T47D (cell line): Measurements from ENCODE around the gene CRISPLD2.
A peak's percentile ranks its signal among the peaks of the same experiment; 100 is the strongest.

Source experiments
- DNase-seq, 2 experiments: peaks; one replicate each; pipeline versions ENCODE4 v3.0.0 to v3.0.0-alpha.2; 2011 to 2012; ENCODE audit warnings: low read depth in 1 of 2, low spot score in 1 of 2
- JUND ChIP-seq: IDR thresholded peaks from 2 replicates; pipeline ENCODE4 v1.6.1; 2012; ENCODE audit warnings: low read depth
- in situ Hi-C: cut with HindIII; loops from 2 replicates; pipeline ENCODE4 v1.10.0; 2016; ENCODE audit warnings: low sequenced_read_pairs, low pct_unique_long_range_greater_than_20kb

The CRISPLD2 gene, protein sequence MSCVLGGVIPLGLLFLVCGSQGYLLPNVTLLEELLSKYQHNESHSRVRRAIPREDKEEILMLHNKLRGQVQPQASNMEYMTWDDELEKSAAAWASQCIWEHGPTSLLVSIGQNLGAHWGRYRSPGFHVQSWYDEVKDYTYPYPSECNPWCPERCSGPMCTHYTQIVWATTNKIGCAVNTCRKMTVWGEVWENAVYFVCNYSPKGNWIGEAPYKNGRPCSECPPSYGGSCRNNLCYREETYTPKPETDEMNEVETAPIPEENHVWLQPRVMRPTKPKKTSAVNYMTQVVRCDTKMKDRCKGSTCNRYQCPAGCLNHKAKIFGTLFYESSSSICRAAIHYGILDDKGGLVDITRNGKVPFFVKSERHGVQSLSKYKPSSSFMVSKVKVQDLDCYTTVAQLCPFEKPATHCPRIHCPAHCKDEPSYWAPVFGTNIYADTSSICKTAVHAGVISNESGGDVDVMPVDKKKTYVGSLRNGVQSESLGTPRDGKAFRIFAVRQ

GRCh38 chr16:84819644-84820304, at the start of gene CRISPLD2:
TSS of gene CRISPLD2 (plus strand) at chr16:84819985. CDS start at chr16:84838496, 18,511 bp downstream.
- in situ Hi-C loops: no loop called here
- peak; percentile 96 to 97 for DNase-seq
- no peak for TF ChIP-seq JUND

DNA sequence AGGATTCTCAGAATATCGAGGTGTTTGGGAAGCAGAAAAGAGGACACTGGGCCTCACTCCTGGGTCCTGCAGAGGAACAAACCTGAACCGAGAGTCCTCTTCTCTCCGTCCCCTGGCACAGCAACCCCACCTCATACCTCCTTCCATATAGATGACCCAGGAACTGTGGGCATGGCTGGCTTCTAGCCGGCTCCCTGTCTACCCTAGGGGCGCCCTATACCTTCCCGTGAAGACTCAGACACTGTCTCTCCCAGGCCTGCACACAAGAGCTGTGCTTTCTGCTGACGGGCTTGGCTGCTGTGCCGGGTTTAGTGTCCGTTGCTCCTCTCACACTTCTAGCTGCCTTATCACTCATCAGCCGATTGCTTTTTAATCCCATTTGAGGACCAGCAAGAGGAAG, 46.5 kb upstream of the CRISPLD2 start:
- in situ Hi-C loops: no loop called here
- DNase-seq: no peak
- TF ChIP-seq JUND: no peak

GRCh38 chr16:84774810-84775209, 45.0 kb upstream of the CRISPLD2 start:
- no peak for DNase-seq
- in situ Hi-C loops: no loop called here
- TF ChIP-seq JUND: no peak

- no peak for TF ChIP-seq JUND
- in situ Hi-C loops: no loop called here
- no peak for DNase-seq
Observed at GRCh38 chr16:84775262-84775810, 44.4 kb upstream of the CRISPLD2 start.

GRCh38 chr16:84777435-84777834, 42.4 kb upstream of the CRISPLD2 start:
- in situ Hi-C loops: no loop called here
- TF ChIP-seq JUND: no peak
- DNase-seq: no peak

GRCh38 chr16:84778720-84779119, 41.1 kb upstream of the CRISPLD2 start:
- no peak for TF ChIP-seq JUND
- DNase-seq: no peak
- in situ Hi-C loops: no loop called here

GRCh38 chr16:84780063-84780462, 39.7 kb upstream of the CRISPLD2 start:
- no peak for DNase-seq
- TF ChIP-seq JUND: no peak
- in situ Hi-C loops: no loop called here

- no peak for TF ChIP-seq JUND
- in situ Hi-C loops: no loop called here
- no peak for DNase-seq
Observed at GRCh38 chr16:84780544-84781376, 39.0 kb upstream of the CRISPLD2 start.

GRCh38 chr16:84782846-84783245, 36.9 kb upstream of the CRISPLD2 start:
- DNase-seq: no peak
- TF ChIP-seq JUND: no peak
- in situ Hi-C loops: no loop called here

GRCh38 chr16:84785843-84786581, 33.8 kb upstream of the CRISPLD2 start:
- no peak for TF ChIP-seq JUND
- in situ Hi-C loops: no loop called here
- peak in 1 of 2 experiments; percentile 37 for DNase-seq

- no peak for TF ChIP-seq JUND
- no peak for DNase-seq
- in situ Hi-C loops: no loop called here
Observed at GRCh38 chr16:84786605-84787262, 33.1 kb upstream of the CRISPLD2 start.
